ENCODE measurements around the gene PRMT6.
"Not testable (repeated sequence)": the region's sequence is repeated elsewhere in the genome, so short reads cannot be mapped to it uniquely, and the experiment has no call there.

Gene PRMT6

GRCh38 chr1:107056426-107057196 lies at the start of gene PRMT6:
Gene PRMT6 (plus strand): TSS chr1:107056674. CDS start chr1:107056716, 42 bp downstream.
- peak; percentile 81 for DNase-seq

GRCh38 chr1:107009281-107009680 lies 47.2 kb upstream of the PRMT6 start:
- DNase-seq: no peak

GRCh38 chr1:107010582-107010981 lies 45.9 kb upstream of the PRMT6 start:
- DNase-seq: no peak

- DNase-seq: no peak
These were observed 40.0 kb upstream of the PRMT6 start for GRCh38 chr1:107016376-107016978.

- no peak for DNase-seq
These were observed 38.0 kb upstream of the PRMT6 start for GRCh38 chr1:107018445-107018844.

GRCh38 chr1:107019166-107019565 lies 37.3 kb upstream of the PRMT6 start:
- DNase-seq: peak; percentile 74

- DNase-seq: not testable (repeated sequence)
These were observed 17.6 kb upstream of the PRMT6 start for GRCh38 chr1:107038874-107039273.

GRCh38 chr1:107044310-107045220 lies 11.9 kb upstream of the PRMT6 start:
- not testable (repeated sequence) for DNase-seq

- DNase-seq: no peak
These were observed 8.9 kb upstream of the PRMT6 start for GRCh38 chr1:107047602-107048001.

GRCh38 chr1:107048241-107048640 lies 8.2 kb upstream of the PRMT6 start:
- no peak for DNase-seq

GRCh38 chr1:107051266-107051665 lies 5.2 kb upstream of the PRMT6 start:
- no peak for DNase-seq

GRCh38 chr1:107055919-107056425 lies 502 bp upstream of the PRMT6 start:
- not testable (repeated sequence) for DNase-seq

- DNase-seq: peak; percentile 50
These were observed 991 bp downstream of the PRMT6 start for GRCh38 chr1:107057197-107058133.

GRCh38 chr1:107058245-107059032 lies 2.0 kb downstream of the PRMT6 start:
- DNase-seq: no peak

- peak; percentile 3 for DNase-seq
These were observed 5.4 kb downstream of the PRMT6 start for GRCh38 chr1:107061886-107062285.

GRCh38 chr1:107073493-107073892 lies 17.0 kb downstream of the PRMT6 start:
- no peak for DNase-seq

GRCh38 chr1:107076841-107077240 lies 20.4 kb downstream of the PRMT6 start:
- peak; percentile 88 for DNase-seq

- no peak for DNase-seq
These were observed 22.8 kb downstream of the PRMT6 start for GRCh38 chr1:107079249-107079648.

GRCh38 chr1:107081102-107081501 lies 24.6 kb downstream of the PRMT6 start:
- DNase-seq: no peak

- DNase-seq: no peak
These were observed 34.9 kb downstream of the PRMT6 start for GRCh38 chr1:107091418-107091817.

- DNase-seq: peak; percentile 22
These were observed 36.9 kb downstream of the PRMT6 start for GRCh38 chr1:107093395-107093794.
